Activated gamma-delta T cell treated with Interleukin-2 at 50 U/mL for 16 hours (primary cell): ENCODE data around the gene LRP6.
"Not testable (repeated sequence)": the region's sequence is repeated elsewhere in the genome, so short reads cannot be mapped to it uniquely, and the experiment has no call there.

Source experiments
- DNase-seq: peaks from one replicate; pipeline ENCODE4 v3.0.0-alpha.2; 2020

LRP6 gene

DNA sequence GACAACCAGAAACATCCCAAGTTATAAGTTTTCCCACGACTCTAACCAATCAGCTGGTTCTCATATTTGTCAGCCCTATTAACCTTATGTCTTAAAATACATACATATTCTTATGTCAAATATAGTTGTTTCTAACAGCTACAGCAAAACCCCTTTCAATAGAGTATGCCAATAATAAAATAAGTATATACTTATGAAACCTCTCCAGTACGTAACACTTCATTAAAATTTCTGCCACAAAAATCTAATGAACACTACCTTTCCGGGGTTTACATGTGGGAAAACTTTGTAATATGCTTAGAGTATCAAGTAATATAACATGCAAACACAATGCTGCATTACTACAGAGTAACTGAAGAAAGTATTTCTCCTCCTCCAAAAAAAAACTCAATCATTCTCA, 1.8 kb downstream of the LRP6 start:
- DNase-seq = no peak

DNA sequence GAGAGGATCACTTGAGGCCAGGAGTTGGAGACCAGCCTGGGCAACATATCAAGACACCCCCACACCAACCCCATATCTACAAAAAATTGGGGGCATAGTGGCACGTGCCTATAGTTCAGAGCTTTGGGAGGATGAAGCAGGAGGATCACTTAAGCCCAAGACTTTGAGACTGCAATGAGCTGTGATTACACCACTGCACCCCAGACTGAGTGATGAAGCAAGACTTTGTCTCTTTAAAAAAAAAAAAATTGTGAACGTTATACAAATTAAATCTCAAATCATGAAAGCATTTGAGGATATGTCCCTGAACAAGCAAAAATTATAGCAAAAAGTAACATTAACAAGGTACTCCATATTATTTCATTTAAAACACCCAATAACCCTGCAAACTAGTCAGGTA, 2.9 kb downstream of the LRP6 start:
- DNase-seq = no peak

DNA sequence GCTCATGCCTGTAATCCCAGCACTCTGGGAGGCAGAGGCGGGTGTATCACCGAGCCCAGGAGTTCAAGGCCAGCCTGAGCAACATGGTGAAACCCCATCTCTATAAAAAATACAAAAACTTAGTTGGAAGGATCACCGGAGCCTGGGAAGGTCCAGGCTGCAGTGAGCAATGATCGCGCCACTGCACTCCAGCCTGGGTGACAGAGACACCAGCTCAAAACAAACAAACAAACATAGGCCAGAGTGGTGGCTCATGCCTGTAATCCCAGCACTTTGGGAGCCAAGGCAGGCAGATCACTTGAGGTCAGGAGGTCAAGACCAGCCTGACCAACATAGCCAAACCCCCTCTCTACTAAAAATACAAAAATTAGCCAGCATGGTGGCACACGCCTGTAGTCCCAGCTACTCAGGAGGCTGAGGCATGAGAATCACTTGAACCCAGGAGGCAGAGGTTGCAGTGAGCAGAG, 10.5 kb downstream of the LRP6 start:
- not testable (repeated sequence) for DNase-seq

DNA sequence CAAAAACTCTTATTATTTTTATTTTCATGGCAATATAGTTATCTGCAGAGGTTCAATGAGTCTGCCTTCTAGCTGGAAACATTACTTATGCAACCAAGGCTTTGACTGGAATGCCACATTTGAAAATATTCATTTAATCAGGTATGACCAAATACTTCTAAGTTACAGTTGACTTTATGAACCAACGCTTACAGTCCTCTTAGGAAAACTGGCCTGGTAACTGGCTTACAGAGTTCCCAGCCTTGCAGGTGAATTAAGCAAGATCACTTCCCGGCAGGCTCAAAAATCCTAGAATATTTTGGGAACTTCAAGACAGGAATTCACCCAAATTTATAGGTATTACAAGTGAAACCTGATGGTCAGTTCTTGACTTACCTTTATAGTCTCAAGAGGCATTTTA, 12.3 kb downstream of the LRP6 start:
- no peak for DNase-seq

DNA sequence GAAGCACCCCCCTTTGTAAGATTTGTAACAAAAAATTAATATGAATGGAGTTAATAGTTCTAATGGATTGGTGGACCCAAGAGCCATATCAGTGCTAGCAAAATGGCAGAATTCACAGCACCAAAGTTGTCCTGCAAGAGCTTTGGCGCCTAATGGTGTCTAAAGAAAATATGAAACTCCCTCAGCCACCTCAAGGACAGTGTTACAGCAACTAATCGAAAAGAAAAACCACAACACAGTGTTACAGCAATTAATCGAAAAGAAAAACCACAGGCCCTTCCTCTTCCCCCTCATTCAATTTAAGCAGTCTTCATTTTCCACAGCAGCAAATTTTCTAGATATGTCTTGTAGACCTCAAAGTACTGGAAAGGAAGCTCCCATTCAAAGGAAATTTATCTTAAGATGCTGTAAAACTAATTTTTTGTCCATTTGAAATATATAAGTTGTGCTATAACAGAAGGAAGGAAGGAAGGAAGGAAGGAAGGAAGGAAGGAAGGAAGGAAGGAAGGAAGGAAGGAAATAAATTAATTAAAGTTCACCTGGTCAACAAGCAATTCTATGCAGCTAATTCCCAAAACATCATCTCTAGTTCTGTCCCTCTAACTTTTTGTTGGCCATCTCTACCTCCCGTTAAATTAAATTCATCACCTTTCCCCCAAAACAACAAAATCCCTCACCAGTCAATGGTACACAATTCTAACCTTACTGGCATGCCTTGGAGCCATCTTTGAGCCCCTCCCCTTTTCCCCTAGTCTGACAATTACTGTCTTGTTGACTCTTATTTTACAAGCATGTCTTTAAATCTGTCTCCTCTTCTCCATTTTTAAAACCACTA, 17.4 kb downstream of the LRP6 start:
- no peak for DNase-seq

DNA sequence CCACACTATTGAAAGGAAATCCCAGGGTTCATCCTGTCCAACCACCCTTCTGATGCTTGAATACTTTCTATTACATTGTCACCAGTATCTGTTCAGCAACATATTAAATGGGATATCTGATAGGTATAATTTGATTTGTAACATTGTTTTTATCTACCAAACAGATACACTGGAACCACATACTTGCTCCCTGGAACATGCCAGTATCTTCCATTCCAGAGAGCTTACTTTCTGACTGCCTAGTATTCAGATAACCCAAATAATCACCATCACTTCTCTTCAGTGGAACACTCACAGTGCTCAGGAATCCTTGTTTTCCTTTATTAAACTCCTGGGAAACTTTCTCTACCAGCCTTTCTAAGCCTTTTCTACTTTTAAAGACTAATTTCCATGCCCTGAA, 19.3 kb downstream of the LRP6 start:
- DNase-seq = no peak

DNA sequence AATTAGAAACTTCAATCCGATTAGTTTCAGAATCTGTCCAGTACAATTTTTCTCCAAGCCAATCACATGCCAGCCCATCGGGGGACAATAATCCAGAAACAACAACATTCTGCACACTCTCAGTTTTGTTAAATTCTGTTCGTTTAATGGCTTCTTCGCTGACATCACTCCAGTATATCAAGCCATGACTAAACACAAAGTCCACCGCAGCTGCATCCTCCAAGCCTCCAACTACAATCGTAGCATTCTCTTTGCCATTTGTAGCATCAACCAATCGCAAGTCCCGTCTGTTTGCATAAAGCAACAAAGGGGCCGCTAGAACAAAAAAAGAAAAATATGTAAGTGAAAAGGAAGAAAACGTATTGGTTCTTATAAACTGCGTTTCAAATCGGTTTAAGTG, 22.5 kb downstream of the LRP6 start:
- DNase-seq = no peak

DNA sequence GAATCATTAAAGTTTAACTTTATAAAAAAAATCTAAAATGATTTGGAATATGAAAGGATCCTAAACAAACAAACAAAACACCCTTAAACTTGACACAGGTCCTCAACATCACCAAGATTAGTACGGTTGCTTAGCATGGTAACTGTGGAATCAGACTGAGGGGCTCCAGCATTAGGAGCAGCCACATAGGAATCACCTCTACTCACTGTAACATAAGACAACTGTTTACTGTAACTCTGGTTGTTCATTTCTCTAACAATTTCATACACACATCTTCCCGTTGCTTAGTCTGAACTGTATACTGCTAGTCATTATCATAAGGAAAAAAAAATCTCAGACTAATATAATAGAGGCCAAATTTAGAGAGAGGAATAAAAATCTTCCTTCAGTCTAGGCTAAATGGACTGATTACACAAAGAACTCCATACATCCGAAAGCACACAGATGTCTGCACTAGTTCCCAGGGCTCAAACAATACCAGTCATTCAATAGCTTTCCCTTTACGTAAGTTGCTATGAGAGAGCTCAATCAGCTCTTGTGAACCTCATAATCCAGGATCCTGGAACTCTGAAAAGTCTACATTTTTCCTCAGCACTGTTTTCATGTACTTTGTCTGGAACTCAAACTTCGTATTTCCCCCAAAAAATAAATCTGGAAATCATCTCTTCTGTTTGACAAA, 26.0 kb downstream of the LRP6 start:
- DNase-seq = no peak

DNA sequence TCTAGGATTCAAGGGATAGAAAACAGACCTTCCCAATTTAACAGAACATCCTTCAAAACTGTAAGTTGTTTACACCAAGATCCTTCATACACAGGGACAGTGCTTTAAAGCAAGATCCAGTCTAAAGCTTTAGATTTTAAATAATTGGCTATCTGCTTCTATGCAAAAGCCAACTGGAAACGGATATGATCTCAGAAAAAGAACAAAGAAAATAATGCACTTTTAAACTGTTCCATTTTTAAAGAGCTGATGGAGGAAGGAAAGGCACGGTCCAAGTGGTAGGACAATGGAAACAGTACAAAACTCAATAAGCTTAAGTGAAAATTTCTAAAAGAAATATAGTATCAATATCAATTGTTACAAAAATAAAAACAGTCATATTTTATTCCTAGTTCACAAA, 27.7 kb downstream of the LRP6 start:
- DNase-seq = no peak

DNA sequence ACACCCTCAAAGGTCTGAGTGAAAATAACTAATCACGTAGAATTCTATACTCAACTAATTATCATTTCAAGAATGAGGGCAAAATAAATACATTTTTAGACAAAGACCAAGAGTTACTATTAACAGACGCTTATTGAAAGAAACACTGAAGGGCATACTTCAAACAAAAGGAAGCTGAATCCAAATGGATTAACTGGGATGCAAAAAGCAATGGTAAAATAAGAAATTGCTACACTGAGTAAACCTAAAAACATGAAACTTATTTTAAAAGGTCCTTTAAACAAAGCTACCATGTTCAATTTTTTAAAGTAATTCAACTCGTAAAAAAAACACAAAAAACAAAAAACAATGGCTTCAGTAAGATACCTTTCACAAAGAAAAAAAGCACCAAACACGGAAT, 28.2 kb downstream of the LRP6 start:
- DNase-seq = no peak

DNA sequence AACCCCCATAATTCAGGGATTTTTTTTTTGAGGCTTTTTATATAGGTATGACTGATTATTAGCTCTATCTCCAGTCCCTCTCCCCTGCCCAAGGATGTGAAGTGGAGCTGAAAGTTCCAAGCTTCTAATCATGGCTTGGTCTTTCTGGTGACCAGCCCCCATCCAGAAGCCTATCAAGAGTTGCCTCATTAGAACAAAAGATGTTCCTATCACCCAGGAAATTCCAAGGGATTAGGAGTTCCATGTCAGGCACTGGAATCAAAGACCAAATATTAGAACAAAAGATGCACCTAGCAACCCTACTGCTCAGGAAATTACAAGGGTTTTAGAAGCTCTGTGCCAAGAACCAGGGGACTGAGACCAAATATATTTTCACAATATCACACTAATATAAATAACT, 29.9 kb downstream of the LRP6 start:
- no peak for DNase-seq

DNA sequence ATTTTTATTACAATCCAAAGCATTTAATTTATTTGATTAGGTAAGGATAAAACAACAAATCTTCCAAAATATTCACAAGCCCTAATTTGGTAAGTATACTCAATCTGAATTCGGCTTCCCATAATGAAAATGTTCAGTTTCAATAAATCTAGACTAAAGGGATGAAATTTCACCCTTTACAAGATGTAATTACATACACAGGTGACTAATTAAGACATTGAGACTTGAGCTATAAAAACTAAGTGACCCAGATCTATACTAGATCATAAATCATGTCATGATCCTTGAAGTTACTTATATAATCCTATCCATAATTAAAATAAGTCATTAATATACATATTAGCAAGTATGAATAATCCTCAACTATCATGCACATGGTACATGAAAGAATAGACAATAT, 36.6 kb downstream of the LRP6 start:
- DNase-seq = no peak

DNA sequence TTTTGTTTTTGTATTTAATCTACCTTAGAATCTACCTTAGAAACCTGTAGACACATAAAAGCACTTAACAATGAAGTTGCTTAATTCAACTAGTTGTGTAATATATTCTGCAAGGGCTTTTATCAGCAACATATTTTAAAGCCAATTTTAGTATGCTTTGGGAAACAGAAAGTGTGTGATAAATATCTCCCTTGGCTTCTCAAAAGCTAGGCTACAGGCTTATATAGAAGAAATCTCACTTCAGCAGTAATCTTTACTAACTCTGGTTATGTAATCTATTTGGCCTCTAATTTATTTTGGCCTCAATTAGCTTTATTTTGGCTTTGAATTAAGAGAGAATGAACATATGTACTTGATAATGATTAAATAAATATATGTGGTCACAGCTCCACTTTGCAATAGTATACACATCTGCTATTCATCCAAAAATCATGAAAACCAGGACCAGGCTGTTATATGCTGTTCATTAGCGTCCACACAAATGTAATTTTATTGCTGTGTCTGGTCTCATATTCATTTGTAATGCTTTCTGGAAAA, 37.2 kb downstream of the LRP6 start:
- DNase-seq = no peak

DNA sequence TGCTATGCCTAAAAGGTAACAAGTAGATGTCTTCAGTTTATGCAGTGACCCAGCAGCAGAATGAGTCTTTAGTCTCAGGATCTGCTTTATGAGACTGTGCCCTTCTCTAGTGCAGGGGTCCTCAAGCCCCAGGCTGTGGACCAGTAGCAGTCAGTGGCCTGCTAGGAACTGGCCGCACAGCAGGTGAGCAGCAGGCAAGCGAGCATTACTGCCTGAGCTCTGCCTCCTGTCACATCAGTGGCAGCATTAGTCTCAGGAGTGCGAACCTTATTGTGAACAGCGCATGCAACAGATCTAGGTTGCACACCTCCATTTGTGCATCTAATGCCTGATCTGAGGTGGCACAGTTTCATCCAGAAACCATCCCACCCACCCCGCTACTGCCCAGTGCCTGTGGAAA, 38.4 kb downstream of the LRP6 start:
- no peak for DNase-seq

DNA sequence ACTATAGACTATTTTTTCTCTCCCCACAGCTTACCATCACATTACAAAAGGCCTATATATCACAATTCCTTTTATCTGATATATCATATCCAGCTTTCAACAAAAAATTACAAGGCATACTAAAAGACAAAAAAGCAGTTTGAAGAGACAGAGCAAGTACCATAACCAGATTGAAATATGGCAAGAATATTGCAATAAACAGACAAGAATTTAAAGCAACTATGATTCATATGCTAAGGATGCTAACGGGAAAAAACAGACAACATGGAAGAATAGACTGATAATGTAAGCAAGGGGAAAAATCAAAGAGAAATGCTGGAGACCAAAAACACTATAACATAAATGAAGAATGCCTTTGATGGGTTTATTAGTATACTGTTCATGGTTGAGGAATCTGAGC, 40.7 kb downstream of the LRP6 start:
- DNase-seq = no peak

DNA sequence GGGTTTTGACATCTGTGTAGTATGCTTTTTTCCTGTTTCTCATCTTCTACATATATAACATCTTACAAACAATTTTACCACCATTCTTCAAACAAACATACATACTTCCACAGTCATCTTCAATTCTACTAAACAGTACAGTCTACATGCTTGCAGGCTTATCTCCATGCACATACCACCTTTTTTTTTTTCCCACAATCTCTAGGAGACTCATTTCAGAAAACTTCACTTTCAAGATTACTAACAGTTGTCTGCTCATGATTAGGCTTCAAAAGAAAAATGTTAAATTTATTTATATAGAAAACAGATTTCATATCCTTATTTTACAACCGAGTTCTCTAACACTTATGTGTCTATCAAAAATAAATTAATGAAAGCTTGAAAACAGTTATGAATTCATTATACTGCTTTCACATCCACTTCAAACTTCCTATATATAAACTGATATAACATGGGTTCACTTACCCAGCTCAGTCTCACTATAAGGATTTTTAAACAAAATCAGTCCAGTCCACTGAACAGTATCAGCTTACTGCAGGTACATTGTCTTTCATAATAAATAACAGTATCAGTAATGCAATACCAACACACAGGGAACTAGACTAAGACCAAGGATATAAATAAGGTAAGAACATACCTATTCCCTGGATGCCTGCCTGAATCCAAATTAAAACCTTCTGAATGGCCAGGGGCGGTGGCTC, 42.5 kb downstream of the LRP6 start:
- DNase-seq = no peak

DNA sequence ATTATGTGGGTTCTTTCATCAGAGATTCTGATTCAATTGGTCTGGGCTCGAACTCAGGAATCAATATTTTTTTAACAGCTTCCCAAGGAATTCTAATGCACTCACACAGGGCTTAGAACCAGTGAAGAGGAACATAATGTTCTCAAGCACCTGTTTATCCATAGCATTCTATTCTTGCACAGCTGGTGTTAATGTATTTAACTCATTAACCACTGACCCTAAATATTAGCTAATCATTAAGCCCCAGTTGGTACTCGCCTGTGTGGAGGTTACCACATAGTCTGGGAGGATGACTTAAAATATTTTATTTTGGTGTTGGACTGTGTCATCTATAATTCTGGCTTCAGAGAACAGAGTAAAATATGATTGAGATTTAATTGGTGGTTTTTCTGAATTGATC, 45.3 kb downstream of the LRP6 start:
- DNase-seq = no peak

DNA sequence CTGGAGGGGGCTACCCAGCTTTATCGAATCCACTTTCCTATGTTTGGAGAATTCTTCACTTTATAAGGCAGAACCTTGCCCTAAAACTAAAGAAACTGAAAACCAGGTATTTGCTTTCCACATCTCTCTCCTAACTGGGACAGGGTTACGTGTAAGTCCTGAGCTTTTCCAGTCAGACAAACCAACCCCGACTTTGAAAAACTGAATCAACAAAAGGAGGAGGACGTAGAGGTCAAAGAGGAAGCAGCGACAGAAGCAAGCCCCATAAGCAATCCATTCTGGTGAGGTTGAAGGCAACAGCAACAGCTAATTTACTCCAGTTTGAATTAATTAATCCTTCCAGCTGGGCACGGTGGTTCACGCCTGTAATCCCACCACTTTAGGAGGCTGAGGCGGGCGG, 47.2 kb downstream of the LRP6 start:
- DNase-seq = no peak

DNA sequence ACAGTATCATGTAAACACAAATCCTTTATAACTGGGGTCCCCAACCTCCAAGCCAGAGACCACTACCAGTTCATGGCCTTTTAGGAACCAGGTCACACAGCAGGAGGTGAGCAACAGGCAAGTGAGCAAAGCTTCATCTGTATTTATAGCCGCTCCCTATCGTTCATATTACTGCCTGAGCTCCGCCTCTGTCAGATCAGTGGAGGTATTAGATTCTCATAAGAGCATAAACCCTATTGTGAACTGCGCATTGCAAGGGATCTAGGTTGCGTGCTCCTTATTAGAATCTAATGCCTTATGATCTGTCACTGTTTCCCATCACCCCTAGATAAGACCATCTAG, 49.9 kb downstream of the LRP6 start:
- no peak for DNase-seq

DNA sequence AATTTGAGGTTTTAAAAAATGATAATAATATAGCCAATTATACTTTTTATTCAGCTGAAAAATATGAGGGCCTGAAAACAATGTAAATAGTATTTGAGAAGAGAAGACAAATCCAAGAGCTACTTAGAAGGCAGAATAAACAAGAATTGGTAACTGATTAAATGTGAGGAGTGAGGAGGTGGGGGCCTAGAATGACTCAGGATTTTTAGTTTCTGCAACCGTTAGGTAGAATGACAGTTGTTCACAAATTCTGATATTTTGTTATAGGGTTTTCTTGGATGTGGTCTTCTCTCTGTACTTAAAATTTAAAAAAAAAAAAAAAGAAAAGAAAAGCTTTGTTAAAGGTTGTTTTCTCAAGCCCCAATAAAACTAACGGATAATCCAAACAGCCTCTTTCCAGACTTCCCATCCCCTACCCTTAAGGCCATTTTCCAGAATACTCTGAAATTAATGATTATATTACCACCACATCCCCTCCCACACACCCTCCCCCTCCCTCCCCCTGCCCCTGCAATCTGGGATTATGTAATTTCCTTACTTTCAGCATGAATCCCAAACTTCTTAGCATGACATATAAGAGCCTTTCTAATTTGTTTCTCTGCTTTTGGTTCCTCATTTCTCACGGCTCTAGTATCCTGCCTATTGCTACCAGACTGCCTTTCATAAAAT, 50.4 kb downstream of the LRP6 start:
- DNase-seq = no peak

DNA sequence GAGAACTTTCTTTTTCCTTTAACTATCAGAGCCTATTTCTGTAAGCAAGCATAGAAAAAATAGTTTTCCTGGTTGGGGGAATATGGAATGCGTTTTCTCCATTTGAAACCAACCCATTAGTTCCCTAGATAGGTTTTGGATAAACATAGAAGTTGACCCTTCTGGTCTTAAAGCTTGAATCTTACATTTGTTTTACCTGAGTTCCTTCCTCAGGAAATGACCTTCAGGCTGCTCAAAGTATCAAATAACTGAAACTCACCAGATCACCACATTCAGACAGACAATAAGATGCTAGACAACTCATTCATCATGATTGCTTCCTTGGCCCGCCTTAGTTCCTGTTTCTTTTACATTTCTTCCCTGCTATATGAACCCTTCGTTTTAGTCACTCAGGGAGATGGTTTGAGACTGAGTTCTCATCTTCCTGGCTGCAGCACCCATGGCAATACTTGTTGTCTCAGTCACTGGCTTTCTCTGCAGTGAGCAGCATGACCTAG, 52.2 kb downstream of the LRP6 start:
- no peak for DNase-seq

DNA sequence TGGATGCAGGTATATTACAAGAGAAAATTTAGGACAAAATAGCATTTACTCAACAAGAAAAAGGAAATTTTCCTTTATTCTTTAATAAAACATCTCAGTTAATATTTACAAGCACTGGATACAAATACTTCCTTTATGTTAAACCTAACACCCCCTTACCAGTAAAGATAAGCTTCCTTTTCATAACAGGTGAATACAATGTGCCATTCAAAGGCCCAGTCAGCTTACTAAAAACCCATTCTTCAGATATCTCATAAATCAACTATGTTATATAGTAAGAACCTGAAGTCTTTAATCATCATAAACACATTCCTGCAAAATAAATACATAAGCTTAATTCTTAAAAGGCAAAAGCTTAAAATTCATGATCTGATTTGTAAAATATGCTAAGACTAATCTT, 52.6 kb downstream of the LRP6 start:
- no peak for DNase-seq

DNA sequence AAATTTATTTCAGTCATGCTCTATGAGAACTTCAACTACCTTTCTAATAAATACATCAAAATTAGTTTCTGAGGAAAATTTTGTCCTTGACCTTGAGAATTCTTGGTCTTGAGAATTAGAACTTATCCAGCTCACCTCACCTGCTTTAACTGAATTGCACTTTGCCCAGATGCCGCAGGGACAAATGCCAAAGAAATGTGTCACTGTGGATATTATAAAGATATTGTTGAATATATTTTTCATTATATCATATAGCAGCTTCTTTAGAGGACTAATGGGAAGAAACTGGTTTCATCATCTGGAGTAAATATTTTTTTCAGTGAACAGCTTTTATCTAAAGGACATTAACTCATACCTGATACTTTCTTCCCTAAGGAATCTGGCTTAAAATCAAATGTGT, 54.1 kb downstream of the LRP6 start:
- DNase-seq = no peak
